K562 (cell line): ENCODE results near the gene XYLB. TPM values are rescaled to one million over a fixed set of nuclear protein-coding genes. Genes with fewer than 3 reads are reported as not detected.

Source experiments
- ATAC-seq: fragments of 200-7000 bp; cut with Tn5 transposase; 3 replicates; pipeline ENCODE4 v1.9.1; 2020; ENCODE audit warnings: moderate library complexity
- BruUV-seq: library from RNA; stranded (reverse); fragments of 400-500 nt; replicated peaks from 2 replicates; lab custom pipeline; 2021; lab: Mats Ljungman, UMichigan
- CTCF ChIA-PET: fragments of 300-600 bp; formaldehyde crosslinking; extraction: SDS; loops from one replicate; lab custom pipeline; 2021; ENCODE audit warnings: low intra/inter-chr PET ratio; lab: Yijun Ruan, JAX
- POLR2A ChIA-PET: fragments of 300-600, 350-650 bp; sonication (Branson Sonifier 250); formaldehyde crosslinking; extraction: SDS; loops from one replicate; lab custom pipeline; 2021; ENCODE audit warnings: antibody characterized with exemption, inconsistent platforms; lab: Yijun Ruan, JAX
- DNase-seq, 4 experiments: peaks; one replicate each; pipeline versions ENCODE4 v3.0.0 to v3.0.0-alpha.2; 2011 to 2018; ENCODE audit warnings: low spot score in 3 of 4, mixed read lengths in 3 of 4; ENCODE audit errors: extremely low read depth in 1 of 4
- FAIRE-seq: peaks from 2 replicates; lab custom pipeline; 2011; peaks lifted over from hg19 to GRCh38; lab: Jason Lieb, UNC
- H2AFZ ChIP-seq: 2 replicates; pipeline ENCODE4 v1.6.0; 2011; ENCODE audit warnings: low read depth, low read length, control low read depth, inconsistent platforms
- H3K27ac ChIP-seq: fragments of 200-600 bp; 3 replicates; pipeline ENCODE4 v1.8.0; 2011; ENCODE audit warnings: low read depth, mild to moderate bottlenecking, control low read depth, inconsistent platforms, low read length, moderate library complexity, mixed read lengths; ENCODE audit errors: extremely low read depth
- H3K27me3 ChIP-seq, 2 experiments: fragments of 300-600 bp in 1 of 2; 2 replicates in 1 of 2; 3 replicates in 1 of 2; pipeline versions ENCODE4 v1.6.0 to v1.8.0; 2011; ENCODE audit warnings: inconsistent platforms in 2 of 2, low read length in 2 of 2, mild to moderate bottlenecking in 1 of 2, mixed read lengths in 1 of 2, moderate library complexity in 1 of 2; ENCODE audit not compliant: control insufficient read depth in 2 of 2, insufficient read depth in 2 of 2
- H3K36me3 ChIP-seq: fragments of 300-600 bp; 3 replicates; pipeline ENCODE4 v1.8.0; 2011; ENCODE audit warnings: mild to moderate bottlenecking, low read length, inconsistent platforms; ENCODE audit not compliant: control insufficient read depth, insufficient read depth
- H3K4me1 ChIP-seq, 2 experiments: fragments of 200-600 bp in 1 of 2; replicated peaks in 1 of 2; 2 replicates in 1 of 2; 3 replicates in 1 of 2; pipeline versions ENCODE4 v1.5.1 to v1.8.0; 2011; ENCODE audit warnings: inconsistent platforms in 2 of 2, low read length in 2 of 2, mild to moderate bottlenecking in 1 of 2, mixed read lengths in 1 of 2, moderate library complexity in 1 of 2; ENCODE audit not compliant: control insufficient read depth in 2 of 2, insufficient read depth in 2 of 2
- H3K4me2 ChIP-seq: 2 replicates; pipeline ENCODE4 v1.6.1; 2011; ENCODE audit warnings: low read length, control low read depth, inconsistent platforms, mixed read lengths; ENCODE audit not compliant: insufficient read depth
- H3K4me3 ChIP-seq: fragments of 200-600 bp; sonication (generic), shearing (Covaris generic); 2 replicates; pipeline ENCODE4 v1.5.1; 2016; ENCODE audit warnings: control low read depth, inconsistent platforms
- H3K79me2 ChIP-seq: fragments of 200-600 bp; 3 replicates; pipeline ENCODE4 v1.8.0; 2011; ENCODE audit warnings: low read length, inconsistent platforms; ENCODE audit not compliant: control insufficient read depth, insufficient read depth
- H3K9ac ChIP-seq, 2 experiments: 2 replicates each; pipeline versions ENCODE4 v1.6.0 to v1.6.1; 2011; ENCODE audit warnings: low read depth in 2 of 2, low read length in 2 of 2, control low read depth in 1 of 2, inconsistent platforms in 1 of 2, mild to moderate bottlenecking in 1 of 2, mixed read lengths in 1 of 2; ENCODE audit not compliant: insufficient read depth in 1 of 2
- H3K9me1 ChIP-seq: one replicate; pipeline ENCODE4 v1.6.0; 2011; ENCODE audit warnings: inconsistent platforms, mild to moderate bottlenecking, low read length, moderate library complexity; ENCODE audit not compliant: control insufficient read depth, insufficient read depth
- H3K9me3 ChIP-seq: replicated peaks from 2 replicates; pipeline ENCODE4 v1.5.1; 2011; ENCODE audit warnings: low read depth, low read length, inconsistent platforms; ENCODE audit not compliant: control insufficient read depth, insufficient read depth
- H4K20me1 ChIP-seq: replicated peaks from 2 replicates; pipeline ENCODE4 v1.6.1; 2011; ENCODE audit warnings: low read length, inconsistent platforms, mixed read lengths; ENCODE audit not compliant: control insufficient read depth, insufficient read depth
- ARID1B ChIP-seq: fragments of 450-650 bp; IDR thresholded peaks from 2 replicates; pipeline ENCODE4 v1.6.1; 2016; ENCODE audit warnings: antibody characterized with exemption, mild to moderate bottlenecking, inconsistent platforms
- CEBPZ ChIP-seq: fragments of 150-350 bp; IDR thresholded peaks from 2 replicates; pipeline ENCODE4 v1.6.1; 2014; ENCODE audit warnings: low read depth, mild to moderate bottlenecking, low read length, borderline replicate concordance
- DMBX1 ChIP-seq: fragments of 250-450 bp; sonication (Bioruptor Pico); IDR thresholded peaks from 2 replicates; pipeline ENCODE4 v1.8.0; 2022; ENCODE audit warnings: inconsistent platforms, mild to moderate bottlenecking, moderate library complexity, borderline replicate concordance
- EP300 ChIP-seq: IDR thresholded peaks from 2 replicates; pipeline ENCODE4 v1.6.1; 2012; ENCODE audit warnings: low read length, improper control_type of control experiment
- HDAC3 ChIP-seq: fragments of 450-650 bp; IDR thresholded peaks from 2 replicates; pipeline ENCODE4 v1.6.1; 2018; ENCODE audit warnings: borderline replicate concordance, mild to moderate bottlenecking, moderate library complexity; ENCODE audit not compliant: partially characterized antibody
- HMBOX1 ChIP-seq: sonication (generic); IDR thresholded peaks from 2 replicates; pipeline ENCODE4 v1.6.1; 2016
- MEIS2 ChIP-seq: fragments of 450-650 bp; IDR thresholded peaks from 2 replicates; pipeline ENCODE4 v1.6.1; 2014; ENCODE audit warnings: mild to moderate bottlenecking; ENCODE audit not compliant: partially characterized antibody
- XRCC5 ChIP-seq: fragments of 200-400 bp; formaldehyde crosslinking; IDR thresholded peaks from 2 replicates; pipeline ENCODE4 v1.6.1; 2017; ENCODE audit warnings: low read depth, mild to moderate bottlenecking, low read length
- ZFP30 ChIP-seq: fragments of 250-450 bp; sonication (Bioruptor Pico); IDR thresholded peaks from 2 replicates; pipeline ENCODE4 v1.8.0; 2022; ENCODE audit warnings: moderate library complexity, mild to moderate bottlenecking, inconsistent platforms, borderline replicate concordance
- ZNF280A ChIP-seq: fragments of 450-650 bp; IDR thresholded peaks from 2 replicates; pipeline ENCODE4 v1.6.1; 2018; ENCODE audit warnings: mild to moderate bottlenecking, low read depth; ENCODE audit not compliant: partially characterized antibody
- ZNF586 ChIP-seq: fragments of 450-650 bp; formaldehyde crosslinking; conservative IDR thresholded peaks from 2 replicates; pipeline ENCODE4 v1.4.0; 2020; ENCODE audit warnings: mild to moderate bottlenecking, moderate library complexity
- ZNF79 ChIP-seq: fragments of 250-450 bp; sonication (Bioruptor Pico); IDR thresholded peaks from 2 replicates; pipeline ENCODE4 v1.4.0; 2020; ENCODE audit warnings: low read depth, mild to moderate bottlenecking, moderate library complexity
- WGBS: fragments of 100-300 bp; shearing (Covaris generic); methylation state at CpG from one replicate; pipeline ENCODE4 v1.1.6; 2016; ENCODE audit warnings: low coverage, mixed read lengths; ENCODE audit not compliant: insufficient coverage; ENCODE audit errors: missing lambda C conversion rate; 5-methylcytosine and 5-hydroxymethylcytosine counted together
- in situ Hi-C: fragments of 300-500 bp; cut with MboI; formaldehyde crosslinking; loops from 4 replicates; pipeline ENCODE4 v1.15.0; 2018; ENCODE audit warnings: inconsistent platforms, mixed read lengths
- intact Hi-C: fragments of 100-400 bp; cut with micrococcal nuclease; formaldehyde crosslinking; loops from 2 replicates; pipeline ENCODE4 v1.14.2; 2022
- polyA plus RNA-seq, 8 experiments: library from polyadenylated mRNA; depleted of rRNA in 4 of 8; stranded (reverse) in 5 of 8; unstranded in 3 of 8; fragments of >200 nt; fragmentation: Nextera tagmentation in 2 of 8; fragmentation: Illumina TruSeq in 1 of 8; extraction: Ambion mirVana in 2 of 8; extraction: Trizol in 1 of 8; gene quantifications; 2 replicates each; pipeline versions ENCODE4 v1.2.1 to v1.2.3, GENCODE V29; 2011 to 2014; ENCODE audit warnings: inconsistent platforms in 1 of 8, missing spikeins in 1 of 8
- total RNA-seq, 7 experiments: library from RNA; depleted of rRNA in 6 of 7; stranded (reverse); fragments of >200 nt in 6 of 7; fragmentation: Illumina TruSeq in 2 of 7; extraction: Trizol in 2 of 7; gene quantifications; 2 replicates each; pipeline versions ENCODE4 v1.2.1 to v1.2.3, GENCODE V29; 2011 to 2021; ENCODE audit warnings: low replicate concordance in 1 of 7
- TF ChIP-seq, protein P1 (sequence below): fragments of 250-450 bp; sonication (Bioruptor Pico); IDR thresholded peaks from 2 replicates; pipeline ENCODE4 v1.8.0; 2021; ENCODE audit warnings: moderate library complexity, mild to moderate bottlenecking, inconsistent platforms

Gene XYLB
- total and polyA plus RNA-seq, 9 of the 15 experiments (the other 6 are each of a cell fraction or from before 2014, with no cell fraction given), result 4.0 to 20.2 (median 13.2) TPM

- FAIRE-seq (no peak), ATAC-seq (no peak), DNase-seq (no peak)
- ChIA-PET CTCF (no interaction called here), POLR2A (interaction anchor here (1.9 kb wide), 1 partner anchor 18 kb away, joined by 5 read pairs; no protein-coding TSS in a partner anchor)
- Histone ChIP-seq H3K4me3 (no peak overlapping the region), H3K9me1 (no peaks in the 10 kb centered on the region), H4K20me1 (no peaks in the 10 kb centered on the region), H3K27ac (no peak overlapping the region), H3K4me1 (peaks cover 0 to 4% of the 10 kb centered on the region in 2 experiments; a peak in 1 of 5 replicates), H3K36me3 (peaks cover 97% of the 10 kb centered on the region; the same call in 2 of the 3 replicates), H3K79me2 (no peaks in the 10 kb centered on the region), H2AFZ (no peak overlapping the region), H3K27me3 (no peaks in the 10 kb centered on the region), H3K9ac (no peak overlapping the region), H3K9me3 (no peaks in the 10 kb centered on the region), H3K4me2 (no peak overlapping the region)
- no TSS peak for BruUV-seq
- in situ Hi-C loops (no loop called here), intact Hi-C loops (no loop called here)
- WGBS, result 53% methylated on average over 4 of the region's 4 CpGs
- TF ChIP-seq HMBOX1, result no peak
- TF ChIP-seq MEIS2, result no peak
- TF ChIP-seq, protein P1, sequence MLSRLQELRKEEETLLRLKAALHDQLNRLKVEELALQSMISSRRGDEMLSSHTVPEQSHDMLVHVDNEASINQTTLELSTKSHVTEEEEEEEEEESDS (CRISPR knock-in tag), result no peak
- TF ChIP-seq DMBX1 (CRISPR knock-in tag), result no peak
- no peak for TF ChIP-seq ZNF79
- no peak for TF ChIP-seq CEBPZ
- no peak for TF ChIP-seq ZNF586 (CRISPR knock-in tag)
- TF ChIP-seq XRCC5, result no peak
- TF ChIP-seq ZNF280A, result no peak
- TF ChIP-seq ARID1B, result no peak
- TF ChIP-seq EP300, result no peak
- TF ChIP-seq HDAC3, result no peak
- no peak for TF ChIP-seq ZFP30 (CRISPR knock-in tag)
These were observed 24.3 kb downstream of the XYLB start for GRCh38 chr3:38370861-38371260.
